ENCODE measurements around the gene TMEM88. TPM values are rescaled to one million over a fixed set of nuclear protein-coding genes. Genes with fewer than 3 reads are reported as not detected.
A peak's percentile ranks its signal among the peaks of the same experiment; 100 is the strongest.

Gene TMEM88
- total and polyA plus RNA-seq, 2 of the 13 experiments (the other 11 are each of a cell fraction or from before 2014, with no cell fraction given), result 0.31 to 0.66 TPM

DNA sequence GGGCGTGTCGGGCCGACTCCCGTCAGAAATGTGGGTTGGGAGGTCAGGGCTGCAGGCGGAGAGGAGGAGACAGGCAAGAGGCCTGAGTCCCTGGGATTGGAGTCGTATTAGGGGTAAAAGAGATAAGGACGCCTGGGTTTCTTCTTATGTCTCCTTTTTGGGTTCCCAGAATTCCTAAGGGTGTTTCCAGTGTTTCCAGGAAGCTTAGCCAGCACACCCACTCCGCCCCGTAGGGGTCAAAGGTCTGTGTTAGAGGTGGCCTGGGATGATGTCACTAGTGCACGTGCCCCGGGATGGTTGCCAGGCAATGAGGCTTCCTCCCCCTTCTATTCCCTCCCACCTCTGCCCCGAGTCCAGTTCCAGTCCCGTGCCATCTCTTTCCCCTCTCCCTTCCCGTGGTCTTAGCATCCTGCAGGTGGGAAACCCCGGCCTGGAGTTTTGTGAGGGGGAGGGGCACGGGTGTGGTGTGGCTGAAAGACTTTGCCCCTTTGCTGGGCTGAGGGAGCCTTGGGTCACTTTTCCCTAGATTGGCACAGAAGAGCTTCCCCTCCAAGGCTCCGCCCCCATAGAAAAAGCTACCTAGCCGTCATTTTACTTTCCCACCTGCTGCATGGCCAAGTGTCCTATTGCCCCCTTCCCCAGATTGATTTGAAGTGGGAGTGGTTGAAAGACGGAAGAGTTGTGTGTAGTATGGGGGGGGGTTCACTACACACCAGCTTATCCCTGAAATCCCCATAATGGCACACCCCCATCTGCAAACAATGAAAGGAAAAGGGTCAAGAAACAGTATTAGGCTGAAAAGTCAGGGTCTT is 18.1 kb upstream of the TMEM88 start (continued):
- TF ChIP-seq, protein P1, sequence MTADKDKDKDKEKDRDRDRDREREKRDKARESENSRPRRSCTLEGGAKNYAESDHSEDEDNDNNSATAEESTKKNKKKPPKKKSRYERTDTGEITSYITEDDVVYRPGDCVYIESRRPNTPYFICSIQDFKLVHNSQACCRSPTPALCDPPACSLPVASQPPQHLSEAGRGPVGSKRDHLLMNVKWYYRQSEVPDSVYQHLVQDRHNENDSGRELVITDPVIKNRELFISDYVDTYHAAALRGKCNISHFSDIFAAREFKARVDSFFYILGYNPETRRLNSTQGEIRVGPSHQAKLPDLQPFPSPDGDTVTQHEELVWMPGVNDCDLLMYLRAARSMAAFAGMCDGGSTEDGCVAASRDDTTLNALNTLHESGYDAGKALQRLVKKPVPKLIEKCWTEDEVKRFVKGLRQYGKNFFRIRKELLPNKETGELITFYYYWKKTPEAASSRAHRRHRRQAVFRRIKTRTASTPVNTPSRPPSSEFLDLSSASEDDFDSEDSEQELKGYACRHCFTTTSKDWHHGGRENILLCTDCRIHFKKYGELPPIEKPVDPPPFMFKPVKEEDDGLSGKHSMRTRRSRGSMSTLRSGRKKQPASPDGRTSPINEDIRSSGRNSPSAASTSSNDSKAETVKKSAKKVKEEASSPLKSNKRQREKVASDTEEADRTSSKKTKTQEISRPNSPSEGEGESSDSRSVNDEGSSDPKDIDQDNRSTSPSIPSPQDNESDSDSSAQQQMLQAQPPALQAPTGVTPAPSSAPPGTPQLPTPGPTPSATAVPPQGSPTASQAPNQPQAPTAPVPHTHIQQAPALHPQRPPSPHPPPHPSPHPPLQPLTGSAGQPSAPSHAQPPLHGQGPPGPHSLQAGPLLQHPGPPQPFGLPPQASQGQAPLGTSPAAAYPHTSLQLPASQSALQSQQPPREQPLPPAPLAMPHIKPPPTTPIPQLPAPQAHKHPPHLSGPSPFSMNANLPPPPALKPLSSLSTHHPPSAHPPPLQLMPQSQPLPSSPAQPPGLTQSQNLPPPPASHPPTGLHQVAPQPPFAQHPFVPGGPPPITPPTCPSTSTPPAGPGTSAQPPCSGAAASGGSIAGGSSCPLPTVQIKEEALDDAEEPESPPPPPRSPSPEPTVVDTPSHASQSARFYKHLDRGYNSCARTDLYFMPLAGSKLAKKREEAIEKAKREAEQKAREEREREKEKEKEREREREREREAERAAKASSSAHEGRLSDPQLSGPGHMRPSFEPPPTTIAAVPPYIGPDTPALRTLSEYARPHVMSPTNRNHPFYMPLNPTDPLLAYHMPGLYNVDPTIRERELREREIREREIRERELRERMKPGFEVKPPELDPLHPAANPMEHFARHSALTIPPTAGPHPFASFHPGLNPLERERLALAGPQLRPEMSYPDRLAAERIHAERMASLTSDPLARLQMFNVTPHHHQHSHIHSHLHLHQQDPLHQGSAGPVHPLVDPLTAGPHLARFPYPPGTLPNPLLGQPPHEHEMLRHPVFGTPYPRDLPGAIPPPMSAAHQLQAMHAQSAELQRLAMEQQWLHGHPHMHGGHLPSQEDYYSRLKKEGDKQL (CRISPR knock-in tag; IDR thresholded peaks at IDR 0.05; ENCODE audit: low read depth), result peak; percentile 79
- TF ChIP-seq ZNF234 (CRISPR knock-in tag; conservative IDR thresholded peaks at IDR 0.05) (0 out of 2 replicates have a peak, but pooled peaks have one; percentile 50), YEATS2 (CRISPR knock-in tag; IDR thresholded peaks at IDR 0.05; ENCODE audit: borderline replicate concordance) (peak; percentile 89; the same call in 1 of the 2 replicates), RORA (CRISPR knock-in tag; IDR thresholded peaks at IDR 0.05) (no peak), MXI1 (IDR thresholded peaks at IDR 0.05; ENCODE audit: borderline replicate concordance, low read depth, low read length) (peak; percentile 92; the same call in 1 of the 3 replicates), GATAD2A (CRISPR knock-in tag; IDR thresholded peaks at IDR 0.05) (peak; percentile 95), TRAFD1 (CRISPR knock-in tag; IDR thresholded peaks at IDR 0.05; ENCODE audit: borderline replicate concordance) (peak; percentile 57; the same call in 1 of the 2 replicates), MTF2 (CRISPR knock-in tag; IDR thresholded peaks at IDR 0.05; ENCODE audit: borderline replicate concordance) (no peak), KLF15 (CRISPR knock-in tag; IDR thresholded peaks at IDR 0.05; ENCODE audit: borderline replicate concordance) (no peak; the same call in 1 of the 2 replicates), ZSCAN31 (CRISPR knock-in tag; IDR thresholded peaks at IDR 0.05; ENCODE audit: low read depth) (0 out of 2 replicates have a peak, but pooled peaks have one; percentile 33), PCBP1 (IDR thresholded peaks at IDR 0.05; ENCODE audit: borderline replicate concordance, low read depth, low read length) (peak; percentile 82), FOXK1 (CRISPR knock-in tag; IDR thresholded peaks at IDR 0.05; ENCODE audit: borderline replicate concordance, low read depth) (peak; percentile 95; the same call in 1 of the 2 replicates), ZNF274 (CRISPR knock-in tag; IDR thresholded peaks at IDR 0.05) (peak; percentile 7; the same call in 1 of the 2 replicates), SP5 (CRISPR knock-in tag; IDR thresholded peaks at IDR 0.05; ENCODE audit: borderline replicate concordance, low read depth) (peak; percentile 97), MXD4 (CRISPR knock-in tag; IDR thresholded peaks at IDR 0.05) (no peak; the same call in none of the 2 replicates), SSRP1 (CRISPR knock-in tag; IDR thresholded peaks at IDR 0.05) (peak; percentile 93), RXRA (CRISPR knock-in tag; IDR thresholded peaks at IDR 0.05) (peak; percentile 92), HES4 (CRISPR knock-in tag; IDR thresholded peaks at IDR 0.05; ENCODE audit: borderline replicate concordance) (no peak), ATF1 (CRISPR knock-in tag; IDR thresholded peaks at IDR 0.05) (peak; percentile 81), CCDC6 (CRISPR knock-in tag; IDR thresholded peaks at IDR 0.05) (peak; percentile 98)
- TF ChIP-seq, protein P2, sequence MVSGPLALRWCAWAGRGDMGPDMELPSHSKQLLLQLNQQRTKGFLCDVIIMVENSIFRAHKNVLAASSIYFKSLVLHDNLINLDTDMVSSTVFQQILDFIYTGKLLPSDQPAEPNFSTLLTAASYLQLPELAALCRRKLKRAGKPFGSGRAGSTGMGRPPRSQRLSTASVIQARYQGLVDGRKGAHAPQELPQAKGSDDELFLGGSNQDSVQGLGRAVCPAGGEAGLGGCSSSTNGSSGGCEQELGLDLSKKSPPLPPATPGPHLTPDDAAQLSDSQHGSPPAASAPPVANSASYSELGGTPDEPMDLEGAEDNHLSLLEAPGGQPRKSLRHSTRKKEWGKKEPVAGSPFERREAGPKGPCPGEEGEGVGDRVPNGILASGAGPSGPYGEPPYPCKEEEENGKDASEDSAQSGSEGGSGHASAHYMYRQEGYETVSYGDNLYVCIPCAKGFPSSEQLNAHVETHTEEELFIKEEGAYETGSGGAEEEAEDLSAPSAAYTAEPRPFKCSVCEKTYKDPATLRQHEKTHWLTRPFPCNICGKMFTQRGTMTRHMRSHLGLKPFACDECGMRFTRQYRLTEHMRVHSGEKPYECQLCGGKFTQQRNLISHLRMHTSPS (CRISPR knock-in tag; IDR thresholded peaks at IDR 0.05; ENCODE audit: low read depth), result peak; percentile 85

Data from HepG2 (cell line).